ENCODE results near the gene FDXACB1.
"Not testable (repeated sequence)": the region's sequence is repeated elsewhere in the genome, so short reads cannot be mapped to it uniquely, and the experiment has no call there.

FDXACB1 gene

DNA sequence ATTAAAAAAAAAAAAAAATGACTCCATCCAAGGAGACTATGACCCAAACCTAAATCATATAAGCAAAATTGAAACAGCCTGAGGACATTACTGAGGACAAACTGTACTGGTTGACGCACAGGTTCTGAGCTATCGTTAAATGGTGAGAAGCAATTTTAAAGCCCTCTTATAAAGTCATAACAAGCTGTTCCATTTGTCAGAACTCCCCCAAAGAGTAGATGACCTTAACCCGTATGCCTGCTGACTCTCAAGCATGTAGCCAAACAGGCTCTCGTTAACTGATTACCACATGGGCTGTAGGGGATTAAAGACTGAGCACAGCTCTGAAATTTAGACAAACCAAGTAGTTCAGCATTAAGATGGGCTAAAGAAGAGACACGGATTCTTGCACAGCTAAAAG lies 30.4 kb upstream of the FDXACB1 start:
- DNase-seq, result no peak

DNA sequence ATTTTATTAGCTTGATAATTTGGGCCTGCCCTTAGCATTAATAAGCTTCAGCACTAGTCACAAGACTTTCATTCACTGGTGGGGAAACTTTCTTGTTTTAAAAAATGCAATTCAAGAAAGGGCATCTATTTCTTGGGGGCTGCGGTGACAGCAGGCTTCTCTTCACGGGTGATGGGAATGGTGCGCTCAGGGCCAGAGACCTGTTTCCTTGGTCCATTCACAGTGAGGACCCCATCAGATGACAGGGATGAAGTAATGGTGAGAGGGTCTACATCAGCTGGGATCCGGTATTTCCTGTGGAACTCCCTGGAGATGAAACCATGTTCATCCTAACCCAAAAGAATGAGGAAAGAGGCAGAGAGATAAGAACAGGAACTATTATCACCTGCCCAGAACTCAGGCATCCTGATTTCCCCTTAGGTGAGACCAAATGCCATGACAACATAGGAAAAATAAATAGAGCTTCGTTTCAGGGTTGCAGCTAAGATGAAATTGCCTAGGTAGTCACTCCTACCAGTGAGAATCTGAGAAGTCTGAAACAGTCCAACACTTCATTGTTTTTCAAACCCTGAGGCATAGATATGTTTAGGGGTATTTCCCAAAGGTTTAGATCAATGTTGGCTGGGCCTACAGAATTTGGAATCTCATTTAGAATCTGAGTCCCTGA lies 29.8 kb upstream of the FDXACB1 start:
- no peak for DNase-seq

DNA sequence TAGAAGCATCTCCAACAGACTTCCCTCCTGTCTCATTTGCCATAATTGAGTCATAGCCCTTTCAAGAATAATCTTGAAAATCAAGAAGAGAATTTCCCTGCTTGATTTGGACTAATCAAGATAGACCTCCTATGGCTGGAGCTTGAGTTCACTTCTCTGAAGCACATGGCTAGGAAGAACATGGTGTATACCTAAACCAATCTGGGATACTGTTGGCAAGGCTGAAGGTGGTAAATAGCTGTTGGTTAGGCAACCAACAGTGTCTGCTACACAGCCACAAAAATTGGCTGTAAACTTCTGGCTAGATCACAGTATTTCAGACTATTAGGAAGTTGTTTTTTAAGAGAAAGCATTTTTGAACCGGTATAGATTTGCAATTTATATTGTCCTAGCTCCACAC lies 27.7 kb upstream of the FDXACB1 start:
- DNase-seq, result no peak

DNA sequence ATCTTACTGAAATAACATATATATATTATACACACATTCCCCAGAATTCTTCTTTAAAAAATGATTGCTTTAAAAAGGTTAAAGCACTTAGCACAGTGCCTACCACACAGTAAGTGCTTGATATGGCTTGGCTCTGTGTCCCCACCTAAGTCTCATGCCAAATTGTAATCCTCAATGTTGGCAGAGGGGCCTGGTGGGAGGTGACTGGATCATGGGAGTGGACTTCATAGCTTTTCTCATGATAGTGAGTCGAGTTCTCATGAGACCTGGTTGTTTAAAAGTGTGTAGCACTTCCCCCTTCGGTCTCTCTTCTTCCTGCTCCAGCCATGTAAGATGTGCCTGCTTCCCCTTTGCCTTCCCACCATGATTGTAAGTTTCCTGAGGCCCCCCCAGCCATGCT lies 26.4 kb upstream of the FDXACB1 start:
- no peak for DNase-seq

DNA sequence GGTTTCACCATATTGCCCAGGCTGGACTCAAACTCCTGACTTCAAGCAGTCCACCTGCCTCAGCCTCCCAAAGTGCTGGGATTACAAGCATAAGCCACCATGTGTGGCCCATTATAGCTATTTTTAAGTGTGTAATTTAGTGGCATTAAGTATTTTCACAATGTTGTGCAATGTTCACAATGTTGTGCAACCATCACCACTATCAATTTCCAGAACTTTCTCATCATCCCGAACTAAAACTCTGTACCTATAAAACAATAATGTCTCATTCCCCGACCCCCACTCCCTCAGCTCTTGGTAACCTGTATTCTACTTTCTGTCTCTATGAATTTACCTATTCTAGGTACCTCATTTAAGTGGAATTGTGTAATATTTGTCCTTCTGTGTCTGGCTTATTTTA lies 7.9 kb upstream of the FDXACB1 start:
- no peak for DNase-seq

DNA sequence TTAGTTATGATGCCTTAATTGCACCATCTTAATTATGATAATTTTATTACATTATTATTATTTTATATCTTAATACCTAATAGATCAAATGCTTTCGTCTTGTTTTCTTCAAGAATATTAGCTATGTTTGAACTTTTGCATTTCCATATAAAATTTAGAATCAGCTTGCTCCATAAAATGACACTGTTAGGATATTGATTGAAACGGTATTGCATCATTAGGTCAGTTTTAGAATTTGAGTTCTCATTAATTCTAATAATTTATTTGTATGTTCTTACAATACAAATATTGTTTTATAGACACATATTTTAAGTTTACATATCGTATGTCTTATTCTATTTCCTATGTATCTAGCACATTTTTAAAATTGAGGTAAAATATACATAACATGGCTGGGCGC lies 7.1 kb upstream of the FDXACB1 start:
- DNase-seq, result no peak

DNA sequence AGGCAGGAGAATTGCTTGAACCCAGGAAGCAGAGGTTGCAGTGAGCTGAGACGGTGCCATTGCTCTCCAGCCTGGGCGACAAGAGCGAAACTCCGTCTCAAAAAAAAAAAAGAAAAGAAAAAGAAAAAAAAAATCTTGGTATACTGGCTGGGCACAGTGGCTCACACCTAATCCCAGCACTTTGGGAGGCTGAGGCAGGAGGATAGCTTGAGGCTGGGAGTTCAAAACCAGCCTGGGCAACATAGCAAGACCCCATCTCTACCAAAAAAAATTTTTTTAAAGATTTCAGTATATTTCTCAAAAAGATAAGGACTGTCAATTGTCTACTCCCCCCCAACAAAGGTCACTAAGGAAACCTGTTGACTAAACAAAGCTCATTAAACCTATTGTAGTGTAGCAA lies 6.1 kb upstream of the FDXACB1 start:
- DNase-seq, result not testable (repeated sequence)

DNA sequence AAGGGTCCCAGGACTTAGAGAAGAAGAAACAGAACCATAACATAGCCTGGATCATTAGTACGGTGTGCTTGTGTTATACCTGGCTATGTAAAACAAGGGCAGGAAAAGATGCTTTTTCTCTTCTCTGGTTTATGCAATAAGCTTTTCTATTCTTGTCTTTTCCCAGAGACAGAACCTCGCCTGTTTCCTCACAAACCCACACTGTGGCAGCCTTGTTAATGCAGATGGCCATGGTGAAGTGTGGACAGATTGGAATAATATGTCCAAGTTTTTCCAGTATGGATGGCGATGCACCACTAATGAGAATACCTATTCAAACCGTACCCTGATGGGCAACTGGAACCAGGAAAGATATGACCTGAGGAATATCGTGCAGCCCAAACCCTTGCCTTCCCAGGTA lies 3.2 kb upstream of the FDXACB1 start:
- DNase-seq, result no peak

DNA sequence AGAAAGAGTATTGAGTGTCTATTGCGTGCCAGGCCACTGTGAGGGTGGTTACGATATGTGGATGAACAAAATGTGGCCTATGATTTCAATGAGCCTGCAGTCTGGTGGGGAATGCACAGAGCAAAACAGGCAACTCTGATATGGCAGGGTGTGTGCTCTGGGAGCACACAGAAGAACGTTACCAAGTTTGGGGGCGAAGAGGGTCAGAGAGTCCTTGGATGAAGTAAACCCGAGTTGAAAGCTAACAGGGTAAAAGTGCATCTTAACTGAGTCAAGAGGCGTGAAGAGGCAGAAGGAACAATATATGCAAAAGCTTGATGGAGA lies 634 bp upstream of the FDXACB1 start:
- no peak for DNase-seq

DNA sequence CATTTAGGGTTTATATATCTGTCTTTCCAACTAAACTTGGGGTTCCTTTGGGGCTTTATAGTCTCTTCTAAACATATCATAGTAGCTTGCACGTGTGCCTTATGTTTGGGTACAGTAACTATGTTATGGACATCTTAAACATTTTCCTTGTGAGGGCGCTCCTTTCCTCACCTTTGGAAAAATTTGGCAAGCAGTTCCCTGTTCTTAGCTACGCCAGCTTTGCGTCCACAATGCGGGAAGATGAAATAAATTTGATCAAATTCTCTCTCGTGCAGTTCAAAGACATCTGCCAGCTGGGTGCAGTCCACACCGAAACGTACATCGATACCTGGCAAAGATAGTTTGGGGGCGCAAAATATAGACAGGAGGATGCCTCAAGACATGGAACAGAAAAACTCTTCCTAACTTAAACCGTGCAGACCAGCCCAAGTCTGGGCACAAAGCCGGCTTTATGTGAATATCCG lies 548 bp downstream of the FDXACB1 start:
- DNase-seq, result no peak

DNA sequence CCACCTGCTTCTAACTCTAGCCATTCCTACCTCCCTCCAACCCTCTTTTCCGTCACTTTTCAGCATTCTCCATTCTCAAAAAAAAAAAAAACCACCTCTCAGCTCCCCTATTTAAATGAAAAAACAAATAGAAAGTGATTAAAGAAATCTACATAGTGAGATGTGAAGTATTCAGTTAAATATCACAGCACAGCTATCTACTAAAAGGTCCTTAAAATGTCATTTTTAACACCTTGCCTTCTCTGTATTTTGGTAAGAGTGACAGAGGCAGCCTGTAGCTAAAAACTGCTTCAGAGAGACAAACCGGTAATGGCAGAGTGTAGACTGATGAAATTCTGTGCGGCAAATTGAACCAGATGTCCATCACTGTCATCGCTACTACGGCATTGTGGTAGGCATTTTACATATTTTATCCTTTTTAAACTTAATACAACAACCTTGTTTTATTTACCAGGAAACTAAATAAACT lies 7.2 kb downstream of the FDXACB1 start:
- DNase-seq, result no peak

DNA sequence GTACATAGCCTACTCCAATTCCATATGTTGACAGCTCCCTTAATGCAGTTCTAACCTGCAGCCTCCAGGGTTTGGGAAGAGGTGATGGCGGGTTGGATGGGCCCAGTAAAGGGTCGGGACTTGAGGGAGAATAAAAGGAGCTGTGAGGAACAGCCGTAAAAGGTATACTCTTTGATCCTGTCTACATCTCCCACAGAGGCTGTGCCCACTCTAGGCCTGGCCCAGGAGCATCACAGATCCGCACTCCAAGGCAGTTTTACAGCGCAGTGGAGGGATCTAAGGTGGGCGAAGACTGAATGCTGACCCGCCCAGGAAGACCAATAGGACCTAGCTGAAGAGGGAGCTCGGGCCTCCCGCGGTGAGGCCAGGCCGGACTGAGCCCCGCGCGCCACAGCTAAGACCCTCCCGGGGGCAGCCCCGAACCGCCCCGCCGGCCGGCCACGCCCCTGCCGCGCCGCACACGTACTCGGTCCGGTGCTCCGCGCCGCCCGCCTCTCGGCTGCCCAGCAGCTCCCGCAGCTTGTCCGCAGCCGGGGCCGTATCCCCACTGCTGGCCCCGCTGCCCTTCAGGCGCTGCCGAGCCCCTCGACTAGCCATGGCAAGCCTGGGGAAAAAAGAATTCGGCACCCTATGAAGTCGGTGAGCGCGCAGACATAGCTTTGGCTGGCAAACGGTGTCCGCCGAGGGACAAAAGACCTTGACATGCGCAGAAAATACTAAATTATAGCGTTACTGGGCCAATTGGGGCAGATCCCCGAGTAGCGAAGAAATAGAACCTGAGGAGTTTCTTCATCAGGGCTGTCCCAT lies 7.9 kb downstream of the FDXACB1 start, which contains the start of gene ALG9:
TSS of gene ALG9 (minus strand) at position 696 of the 807 bp plus-strand sequence. CDS start at position 597, 99 bp downstream.
- DNase-seq, result peak; percentile 66

DNA sequence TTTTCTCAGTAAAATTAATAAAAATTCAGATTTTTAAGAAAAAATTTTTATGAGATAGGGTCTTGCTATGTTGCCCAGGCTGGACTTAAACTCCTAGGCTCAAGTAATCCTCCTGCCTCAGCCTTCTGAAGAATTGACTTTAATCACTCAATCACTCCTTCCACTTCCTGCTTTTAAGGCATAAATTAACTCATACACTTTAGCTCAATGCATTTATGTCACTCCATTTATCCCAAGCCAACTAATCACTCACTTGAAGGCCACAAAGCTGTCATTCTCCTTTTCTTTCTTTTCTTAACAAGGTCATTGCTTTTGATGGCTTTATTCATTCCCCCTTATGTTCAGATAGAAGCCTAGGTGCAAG lies 8.5 kb downstream of the FDXACB1 start:
- no peak for DNase-seq

DNA sequence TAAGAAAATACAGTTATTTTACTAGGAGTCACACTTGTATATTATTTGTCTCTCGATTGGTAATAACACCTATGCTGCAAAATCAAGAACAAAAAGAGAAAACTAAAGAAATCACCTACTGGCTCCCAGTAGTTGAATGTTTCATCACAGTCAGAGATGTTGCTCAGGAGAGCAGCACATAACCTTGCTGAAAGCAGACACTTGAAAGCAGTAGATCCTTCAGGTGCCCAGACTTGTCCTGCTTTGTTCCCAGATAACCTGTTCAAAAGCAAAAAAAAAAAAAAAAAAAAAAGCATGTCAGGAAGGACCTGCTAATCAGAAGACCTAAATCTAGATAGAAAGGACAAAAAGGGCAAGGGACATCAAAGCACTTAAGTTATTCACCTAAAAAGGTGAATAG lies 8.9 kb downstream of the FDXACB1 start:
- no peak for DNase-seq

DNA sequence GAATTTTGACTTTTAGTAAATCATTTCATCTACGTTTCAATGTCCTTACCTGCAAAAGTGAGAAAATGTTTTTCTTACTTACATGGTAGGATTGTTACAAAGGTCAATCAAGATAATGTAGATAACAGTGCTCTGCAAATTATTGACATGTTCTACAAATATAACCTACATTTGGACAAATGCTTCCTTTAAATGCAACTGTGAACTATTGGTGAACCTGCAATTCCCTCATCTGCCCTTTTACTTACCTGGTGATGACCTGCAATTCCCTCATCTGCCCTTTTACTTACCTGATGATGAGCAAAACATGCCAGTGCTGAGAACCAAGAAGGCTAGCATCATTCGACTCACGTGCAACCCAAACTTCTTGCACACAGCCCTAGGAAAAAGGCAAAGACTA lies 18.7 kb downstream of the FDXACB1 start:
- no peak for DNase-seq

DNA sequence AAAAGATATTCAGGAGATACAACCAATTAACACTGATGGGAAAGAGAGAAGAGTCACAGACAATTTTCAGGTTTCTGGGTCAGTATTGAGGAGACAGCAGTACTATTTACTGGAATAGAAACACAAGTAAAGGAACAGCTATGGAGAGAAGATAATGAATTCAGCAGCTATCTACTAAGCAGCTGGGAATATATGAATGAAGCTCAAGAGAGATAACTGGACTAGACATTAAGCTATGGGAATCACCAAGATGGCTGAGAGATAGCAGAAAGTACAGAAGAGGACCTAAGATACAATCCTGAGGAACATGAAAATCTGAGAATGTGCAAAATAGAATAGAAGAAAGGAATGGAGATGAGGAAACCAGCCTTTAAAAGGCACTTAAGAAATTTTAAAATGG lies 23.5 kb downstream of the FDXACB1 start:
- no peak for DNase-seq

DNA sequence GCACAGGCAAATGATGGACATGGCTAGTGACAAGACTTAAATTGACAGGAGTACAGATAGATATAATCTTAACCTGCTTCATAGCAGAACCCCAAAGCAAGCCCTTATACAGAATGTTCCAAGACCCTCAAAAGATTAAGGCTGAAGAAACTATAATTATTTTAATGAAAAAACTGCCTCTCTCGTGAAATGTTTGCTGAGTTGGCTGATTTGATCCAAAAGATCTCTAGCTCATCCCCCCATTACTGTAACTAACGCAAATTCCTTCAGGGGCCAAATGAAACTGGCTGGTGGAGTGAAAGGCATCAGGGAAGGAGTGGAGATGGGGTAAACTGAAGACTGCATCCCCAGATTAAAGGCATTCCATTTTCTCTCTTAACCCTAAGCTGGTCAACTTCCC lies 26.9 kb downstream of the FDXACB1 start:
- no peak for DNase-seq

DNA sequence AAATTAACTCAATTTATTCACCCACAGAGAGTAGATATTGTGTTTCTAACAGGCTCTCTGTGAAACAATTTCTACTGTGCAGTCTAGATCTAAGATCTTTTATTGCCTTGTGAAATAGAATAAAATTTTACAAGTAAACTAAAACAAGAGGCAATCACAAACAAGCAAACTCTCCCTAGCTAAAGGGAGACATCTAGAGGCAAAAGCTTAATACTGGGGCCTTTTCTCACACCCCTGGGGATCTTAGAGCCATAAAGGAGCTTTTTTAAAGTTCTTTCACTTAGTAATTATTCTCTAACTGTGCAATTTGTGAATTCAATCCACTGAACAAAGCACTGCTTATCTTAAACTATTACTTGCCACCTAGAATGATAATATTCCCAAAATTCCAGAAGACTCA lies 27.3 kb downstream of the FDXACB1 start:
- no peak for DNase-seq

DNA sequence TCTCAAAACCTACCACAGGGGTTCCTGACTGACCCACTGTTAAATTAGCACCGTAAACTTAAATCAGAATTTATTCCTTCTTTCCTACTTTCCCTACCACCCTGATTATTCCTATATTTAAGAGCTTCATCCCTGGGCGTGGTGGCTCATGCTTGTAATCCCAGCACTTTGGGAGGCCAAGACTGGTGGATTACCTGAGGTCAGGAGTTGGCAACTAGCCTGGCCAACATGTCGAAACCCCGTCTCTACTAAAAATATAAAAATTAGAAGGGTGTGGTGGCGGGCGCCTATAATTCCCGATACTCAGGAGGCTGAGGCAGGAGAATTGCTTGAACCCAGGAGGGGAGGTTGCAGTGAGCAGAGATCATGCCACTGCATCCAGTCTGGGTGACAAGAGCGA lies 27.9 kb downstream of the FDXACB1 start:
- no peak for DNase-seq

DNA sequence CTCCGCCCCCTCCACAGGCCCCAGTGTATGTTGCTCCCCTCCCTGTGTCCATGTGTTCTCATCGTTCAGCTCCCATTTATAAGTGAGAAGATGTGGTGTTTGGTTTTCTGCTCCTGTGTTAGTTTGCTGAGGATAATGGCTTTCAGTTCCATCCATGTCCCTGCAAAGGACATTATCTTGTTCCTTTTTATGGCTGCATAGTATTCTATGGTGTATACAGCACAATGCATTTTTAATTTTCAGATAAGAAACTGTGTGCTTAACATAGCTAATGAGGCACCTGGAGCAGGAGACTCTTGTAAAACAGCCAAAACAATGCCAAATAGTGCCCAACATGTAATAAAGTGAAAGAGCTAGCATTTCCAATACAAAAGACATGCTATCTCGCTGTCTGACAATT lies 29.3 kb downstream of the FDXACB1 start:
- DNase-seq, result no peak

DNA sequence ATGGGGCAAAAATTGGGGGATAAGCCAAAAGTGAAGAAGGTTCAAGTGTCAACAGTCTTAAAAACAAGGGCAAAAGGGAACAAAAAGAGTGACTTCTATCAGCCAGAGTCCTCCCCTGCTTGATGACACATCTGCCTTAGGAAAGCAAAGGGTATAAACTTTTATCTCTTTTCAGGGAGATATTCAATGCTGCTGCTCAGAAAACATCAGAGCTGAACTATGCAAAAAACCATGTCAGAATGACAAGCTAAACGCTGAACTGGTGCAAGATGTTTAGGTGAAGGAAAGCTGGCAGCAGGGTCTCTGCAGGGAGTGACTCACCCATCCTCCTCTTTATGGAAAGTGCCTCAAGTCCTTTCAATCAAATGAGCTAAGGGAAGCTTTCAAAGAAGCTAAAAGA lies 32.3 kb downstream of the FDXACB1 start:
- peak; percentile 95 for DNase-seq

DNA sequence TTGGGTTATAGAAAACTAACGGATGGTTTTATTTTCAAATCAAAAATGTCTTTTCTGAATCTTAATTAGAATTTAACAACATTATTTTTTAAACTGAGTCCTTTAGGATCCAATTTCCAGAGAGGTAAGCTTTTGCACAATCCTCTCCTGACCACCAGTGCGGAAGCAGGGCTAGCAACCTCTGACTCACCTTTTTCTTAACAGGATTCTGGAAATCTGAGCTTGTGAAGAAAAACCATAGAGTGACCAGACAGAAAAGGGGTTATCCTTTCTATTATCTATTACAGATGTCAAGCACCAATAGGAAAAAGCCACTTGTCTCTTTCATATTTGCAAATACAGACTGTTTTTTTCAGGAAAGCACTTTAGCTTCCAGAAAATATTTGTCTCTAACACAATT lies 32.9 kb downstream of the FDXACB1 start:
- DNase-seq, result peak; percentile 92

DNA sequence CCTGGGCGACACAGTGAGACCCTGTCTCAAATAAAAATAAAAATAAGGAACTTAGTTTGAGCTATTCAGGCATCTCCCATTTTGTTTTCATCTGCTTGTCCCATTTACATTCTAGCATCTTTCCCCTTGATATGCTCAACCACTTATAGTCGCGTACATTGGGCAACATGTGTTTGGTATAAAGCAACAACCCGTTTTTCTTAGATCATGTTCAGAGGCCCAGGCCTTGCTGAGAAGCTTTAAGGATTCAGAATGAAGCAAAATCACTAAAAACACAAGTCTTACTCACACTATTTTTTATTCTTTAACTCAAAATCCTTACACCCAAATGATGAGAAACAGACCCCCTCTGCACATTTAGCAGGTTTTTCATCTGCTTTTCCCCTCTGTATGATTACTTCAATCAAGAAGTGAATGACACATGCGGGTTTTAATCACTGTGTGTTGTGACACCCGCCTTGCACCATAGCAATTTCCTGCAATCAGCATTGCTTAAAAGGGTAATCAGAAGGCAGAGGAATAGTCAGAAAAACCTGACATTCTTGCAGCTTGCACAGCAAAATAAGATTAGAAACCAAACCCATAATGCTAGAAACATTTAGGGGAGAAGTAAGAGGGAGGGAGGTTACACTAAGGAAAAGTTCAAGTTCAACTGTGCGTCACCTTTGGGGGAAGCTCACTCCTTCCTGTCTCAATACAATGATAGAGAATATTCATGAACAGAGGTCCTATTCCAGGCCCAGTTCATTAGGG lies 33.5 kb downstream of the FDXACB1 start:
- DNase-seq, result peak; percentile 78

DNA sequence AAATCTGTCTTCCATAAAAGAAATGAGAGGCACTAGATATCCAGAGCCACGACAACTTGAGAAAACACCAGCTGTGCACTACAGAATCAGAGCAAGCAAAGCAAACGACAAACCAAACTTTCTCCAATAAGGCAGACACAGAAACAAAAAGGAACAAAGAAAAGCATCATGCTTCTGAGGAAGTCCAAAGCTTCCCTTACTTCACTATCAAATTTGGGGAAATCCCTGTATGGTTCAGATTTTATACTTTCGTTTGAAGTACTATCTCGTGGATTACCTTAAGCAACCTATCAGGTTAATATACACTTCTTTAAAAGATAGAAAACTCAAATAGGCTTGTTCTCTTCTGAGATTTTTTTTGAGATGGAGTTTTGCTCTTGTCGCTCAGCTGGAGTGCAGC lies 35.3 kb downstream of the FDXACB1 start:
- DNase-seq, result no peak

Measured in NCI-H226 (cell line).